A673 (cell line): ENCODE measurements around the gene TMEM106C. TPM values are rescaled to one million over a fixed set of nuclear protein-coding genes. Genes with fewer than 3 reads are reported as not detected.

Source experiments
- BruUV-seq: library from RNA; stranded (reverse); fragments of 400-500 nt; replicated peaks from 2 replicates; lab custom pipeline; 2021; lab: Mats Ljungman, UMichigan
- CTCF ChIA-PET: fragments of 300-600 bp; sonication (Branson Sonifier 250); formaldehyde crosslinking; loops from one replicate; lab custom pipeline; 2022; ENCODE audit warnings: antibody characterized with exemption; lab: Charles Lee
- POLR2A ChIA-PET: fragments of 300-600 bp; sonication (Branson Sonifier 250); formaldehyde crosslinking; loops from one replicate; lab custom pipeline; 2022; ENCODE audit warnings: antibody characterized with exemption; ENCODE audit not compliant: low non-redundant PET; lab: Charles Lee
- DNase-seq: peaks from one replicate; pipeline ENCODE4 v3.0.0-alpha.2; 2015; ENCODE audit warnings: low spot score
- H3K27ac ChIP-seq: fragments of 200-600 bp; sonication (generic); 2 replicates; pipeline ENCODE4 v1.5.1; 2016; ENCODE audit warnings: mixed run types, low read depth, mild to moderate bottlenecking, mixed read lengths, antibody characterized with exemption, low read length; ENCODE audit not compliant: poor library complexity, severe bottlenecking
- H3K27me3 ChIP-seq: fragments of 200-600 bp; sonication (generic); replicated peaks from 2 replicates; pipeline ENCODE4 v1.6.1; 2017; ENCODE audit warnings: mixed run types, low read depth, mild to moderate bottlenecking, mixed read lengths, antibody characterized with exemption, low read length; ENCODE audit not compliant: insufficient read depth, poor library complexity
- H3K36me3 ChIP-seq: fragments of 200-600 bp; sonication (generic); 2 replicates; pipeline ENCODE4 v1.6.1; 2016; ENCODE audit warnings: mixed run types, mild to moderate bottlenecking, mixed read lengths, antibody characterized with exemption, low read length; ENCODE audit not compliant: insufficient read depth, poor library complexity, severe bottlenecking
- H3K4me1 ChIP-seq: fragments of 200-600 bp; sonication (generic); 2 replicates; pipeline ENCODE4 v1.6.1; 2017; ENCODE audit warnings: mixed run types, mild to moderate bottlenecking, mixed read lengths, antibody characterized with exemption, low read length; ENCODE audit not compliant: insufficient read depth, poor library complexity, severe bottlenecking
- H3K4me3 ChIP-seq: fragments of 200-600 bp; sonication (generic); 2 replicates; pipeline ENCODE4 v1.5.1; 2016; ENCODE audit warnings: low read depth, mixed run types, mild to moderate bottlenecking, mixed read lengths, low read length; ENCODE audit not compliant: poor library complexity, severe bottlenecking
- H3K9me3 ChIP-seq: fragments of 200-600 bp; sonication (generic); 2 replicates; pipeline ENCODE4 v1.6.1; 2016; ENCODE audit warnings: mixed run types, low read depth, mild to moderate bottlenecking, mixed read lengths, antibody characterized with exemption, low read length; ENCODE audit not compliant: poor library complexity, severe bottlenecking
- CTCF ChIP-seq: fragments of 300-800, 200-600 bp; sonication (generic); conservative IDR thresholded peaks from 2 replicates; pipeline ENCODE4 v1.5.1; 2017; ENCODE audit warnings: low read depth, mild to moderate bottlenecking, antibody characterized with exemption, low read length, moderate library complexity, mixed read lengths
- EZH2 ChIP-seq: fragments of 200-600 bp; sonication (generic); IDR thresholded peaks from 2 replicates; pipeline ENCODE4 v1.6.1; 2017; ENCODE audit warnings: borderline replicate concordance, low read depth, mild to moderate bottlenecking, mixed read lengths, antibody characterized with exemption, low read length; ENCODE audit not compliant: poor library complexity, severe bottlenecking
- intact Hi-C: fragments of 100-400 bp; cut with micrococcal nuclease; formaldehyde crosslinking; loops from one replicate; pipeline ENCODE4 v1.10.0; 2022; ENCODE audit not compliant: unreplicated experiment
- total RNA-seq: library from RNA; stranded (reverse); gene quantifications from 2 replicates; pipeline ENCODE4 v1.2.3, GENCODE V29; 2021

Gene TMEM106C
- total RNA-seq, 1 experiment from 2014 or later: 182 TPM

DNA sequence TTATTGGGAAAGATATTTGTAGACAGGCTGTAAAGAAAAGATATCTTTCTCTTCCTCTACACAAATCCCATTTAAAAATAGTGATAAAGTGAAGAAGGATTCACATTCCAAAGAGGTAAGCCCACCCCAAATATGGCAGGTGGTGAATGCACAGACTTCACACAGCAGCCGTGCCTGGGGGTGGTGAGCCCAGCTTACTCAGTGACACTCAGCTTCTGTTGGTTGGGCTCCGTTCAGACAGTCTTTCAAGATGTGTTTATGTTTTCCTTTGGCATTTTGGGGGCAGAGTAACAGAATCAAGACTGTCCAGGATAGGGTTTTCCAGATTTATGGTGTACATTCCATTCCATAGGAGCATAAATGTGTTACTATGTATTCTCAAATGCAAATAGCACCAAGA, 45.0 kb downstream of the TMEM106C start:
- TF ChIP-seq CTCF: no peak
- no peak for TF ChIP-seq EZH2
- intact Hi-C loops: loop anchor here (10.0 kb wide), 1 partner anchor 176 kb away; the partner anchor contains the start of gene CCDC184
- Histone ChIP-seq H3K4me3 (no peak overlapping the region), H3K9me3 (no peaks in the 10 kb centered on the region), H3K4me1 (peaks cover 11% of the 10 kb centered on the region), H3K27ac (no peak overlapping the region), H3K27me3 (peaks cover 70% of the 10 kb centered on the region), H3K36me3 (no peaks in the 10 kb centered on the region)
- POLR2A ChIA-PET: no interaction called here
- no peak for DNase-seq
- no TSS peak for BruUV-seq
- CTCF ChIA-PET: no interaction called here

GRCh38 chr12:48008950-48009349, 45.6 kb downstream of the TMEM106C start:
- ChIA-PET CTCF (no interaction called here), POLR2A (no interaction called here)
- H3K27me3 ChIP-seq: peaks cover 70% of the 10 kb centered on the region
- peaks cover 6% of the 10 kb centered on the region for H3K4me1 ChIP-seq
- intact Hi-C loops: loop anchor here (10.0 kb wide), 1 partner anchor 176 kb away; the partner anchor contains the start of gene CCDC184
- H3K27ac ChIP-seq: no peak overlapping the region
- no peak for DNase-seq
- H3K36me3 ChIP-seq: no peaks in the 10 kb centered on the region
- no TSS peak for BruUV-seq
- H3K9me3 ChIP-seq: no peaks in the 10 kb centered on the region
- TF ChIP-seq CTCF: no peak
- TF ChIP-seq EZH2: no peak
- H3K4me3 ChIP-seq: no peak overlapping the region

GRCh38 chr12:48009471-48009870, 46.1 kb downstream of the TMEM106C start:
- no peaks in the 10 kb centered on the region for H3K36me3 ChIP-seq
- no peak overlapping the region for H3K4me3 ChIP-seq
- intact Hi-C loops: loop anchor here (10.0 kb wide), 1 partner anchor 175 kb away; the partner anchor contains the start of gene CCDC184
- no peak overlapping the region for H3K27ac ChIP-seq
- H3K27me3 ChIP-seq: peaks cover 70% of the 10 kb centered on the region
- no peak for DNase-seq
- TF ChIP-seq CTCF (no peak), EZH2 (no peak)
- H3K9me3 ChIP-seq: no peaks in the 10 kb centered on the region
- no TSS peak for BruUV-seq
- POLR2A ChIA-PET: no interaction called here
- peaks cover 2% of the 10 kb centered on the region for H3K4me1 ChIP-seq
- CTCF ChIA-PET: no interaction called here
